ENCODE results near the gene WTIP. TPM values are rescaled to one million over a fixed set of nuclear protein-coding genes. Genes with fewer than 3 reads are reported as not detected.

The WTIP gene
- total and polyA plus RNA-seq, 2 of the 13 experiments (the other 11 are each of a cell fraction or from before 2014, with no cell fraction given), result 15.0 to 18.1 TPM

DNA sequence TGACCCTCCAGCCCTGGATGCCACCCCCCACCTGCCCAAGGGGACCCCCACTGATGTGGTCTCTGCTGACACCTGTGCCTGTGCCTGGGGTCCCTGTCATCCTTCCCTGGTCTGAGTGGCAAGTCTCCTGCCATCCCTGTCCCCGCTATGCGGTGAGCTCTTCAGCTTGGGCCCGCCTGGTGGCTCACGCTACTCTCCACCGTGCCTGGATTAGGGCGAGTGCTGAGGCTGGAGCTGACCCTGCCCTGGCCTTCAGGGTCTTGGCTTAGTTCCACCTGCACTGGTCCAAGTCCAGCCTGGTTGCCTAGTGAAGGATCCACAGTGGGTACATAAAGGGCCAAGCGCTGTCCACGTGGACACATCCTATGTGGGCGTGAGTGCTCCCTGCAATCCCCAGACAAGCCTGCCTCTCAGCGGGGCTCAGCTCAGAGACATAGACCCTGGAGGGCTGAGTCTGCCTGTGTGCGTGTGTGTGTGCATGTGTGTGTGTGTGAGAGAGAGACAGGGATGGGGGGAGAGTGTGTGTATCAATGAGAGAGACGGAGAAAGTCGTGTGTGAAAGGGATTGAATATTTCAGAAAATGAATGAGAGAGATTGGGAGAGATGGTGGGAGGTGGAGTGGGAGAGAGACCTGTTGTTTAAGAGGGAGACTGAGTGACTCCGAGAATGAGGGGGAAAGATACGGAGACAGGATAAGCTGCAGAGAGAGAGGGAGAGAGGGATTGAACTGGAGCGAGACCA is 22.1 kb downstream of the WTIP start (continued):
- 0 out of 4 replicates have a peak, but pooled peaks of 1 of the 2 experiments have one; percentile 25 for TF ChIP-seq KLF16 (CRISPR knock-in tag; IDR thresholded peaks at IDR 0.05)
- TF ChIP-seq, protein P1, sequence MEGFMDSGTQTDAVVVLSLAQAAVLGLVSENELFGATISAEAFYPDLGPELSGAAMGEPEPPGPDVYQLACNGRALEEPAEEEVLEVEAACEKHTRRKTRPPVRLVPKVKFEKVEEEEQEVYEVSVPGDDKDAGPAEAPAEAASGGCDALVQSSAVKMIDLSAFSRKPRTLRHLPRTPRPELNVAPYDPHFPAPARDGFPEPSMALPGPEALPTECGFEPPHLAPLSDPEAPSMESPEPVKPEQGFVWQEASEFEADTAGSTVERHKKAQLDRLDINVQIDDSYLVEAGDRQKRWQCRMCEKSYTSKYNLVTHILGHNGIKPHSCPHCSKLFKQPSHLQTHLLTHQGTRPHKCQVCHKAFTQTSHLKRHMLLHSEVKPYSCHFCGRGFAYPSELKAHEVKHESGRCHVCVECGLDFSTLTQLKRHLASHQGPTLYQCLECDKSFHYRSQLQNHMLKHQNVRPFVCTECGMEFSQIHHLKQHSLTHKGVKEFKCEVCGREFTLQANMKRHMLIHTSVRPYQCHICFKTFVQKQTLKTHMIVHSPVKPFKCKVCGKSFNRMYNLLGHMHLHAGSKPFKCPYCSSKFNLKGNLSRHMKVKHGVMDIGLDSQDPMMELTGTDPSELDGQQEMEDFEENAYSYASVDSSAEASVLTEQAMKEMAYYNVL (CRISPR knock-in tag; IDR thresholded peaks at IDR 0.05; ENCODE audit: borderline replicate concordance), result no peak
- TF ChIP-seq MED8 (CRISPR knock-in tag; IDR thresholded peaks at IDR 0.05; ENCODE audit: insufficient replicate concordance), result no peak
- no peak for TF ChIP-seq SP140L (CRISPR knock-in tag; IDR thresholded peaks at IDR 0.05; ENCODE audit: borderline replicate concordance)
- TF ChIP-seq ZNF691 (CRISPR knock-in tag; IDR thresholded peaks at IDR 0.05; ENCODE audit: borderline replicate concordance, low read depth), result 0 out of 2 replicates have a peak, but pooled peaks have one; percentile 59
- no peak for TF ChIP-seq TBX3 (IDR thresholded peaks at IDR 0.05; ENCODE audit: borderline replicate concordance)
- TF ChIP-seq ZNF570 (CRISPR knock-in tag; IDR thresholded peaks at IDR 0.05; ENCODE audit: borderline replicate concordance), result no peak
- peak; percentile 22; the same call in 1 of the 2 replicates for TF ChIP-seq KDM2A (CRISPR knock-in tag; IDR thresholded peaks at IDR 0.05; ENCODE audit: borderline replicate concordance, low read depth)
- TF ChIP-seq DNMT3B (CRISPR knock-in tag; conservative IDR thresholded peaks at IDR 0.05), result no peak
- TF ChIP-seq JDP2 (CRISPR knock-in tag; IDR thresholded peaks at IDR 0.05; ENCODE audit: borderline replicate concordance), result no peak
- TF ChIP-seq ZBTB4 (CRISPR knock-in tag; IDR thresholded peaks at IDR 0.05; ENCODE audit: borderline replicate concordance), result no peak
- TF ChIP-seq E2F1 (CRISPR knock-in tag; IDR thresholded peaks at IDR 0.05), result no peak
- no peak for TF ChIP-seq ZNF337 (CRISPR knock-in tag; IDR thresholded peaks at IDR 0.05; ENCODE audit: borderline replicate concordance, low read depth)
- no peak for TF ChIP-seq RXRA (CRISPR knock-in tag; IDR thresholded peaks at IDR 0.05)
- TF ChIP-seq FOXM1 (CRISPR knock-in tag; IDR thresholded peaks at IDR 0.05), result no peak
- TF ChIP-seq MIER3 (CRISPR knock-in tag; IDR thresholded peaks at IDR 0.05; ENCODE audit: borderline replicate concordance), result peak; percentile 60; the same call in 1 of the 2 replicates
- TF ChIP-seq, protein P2, sequence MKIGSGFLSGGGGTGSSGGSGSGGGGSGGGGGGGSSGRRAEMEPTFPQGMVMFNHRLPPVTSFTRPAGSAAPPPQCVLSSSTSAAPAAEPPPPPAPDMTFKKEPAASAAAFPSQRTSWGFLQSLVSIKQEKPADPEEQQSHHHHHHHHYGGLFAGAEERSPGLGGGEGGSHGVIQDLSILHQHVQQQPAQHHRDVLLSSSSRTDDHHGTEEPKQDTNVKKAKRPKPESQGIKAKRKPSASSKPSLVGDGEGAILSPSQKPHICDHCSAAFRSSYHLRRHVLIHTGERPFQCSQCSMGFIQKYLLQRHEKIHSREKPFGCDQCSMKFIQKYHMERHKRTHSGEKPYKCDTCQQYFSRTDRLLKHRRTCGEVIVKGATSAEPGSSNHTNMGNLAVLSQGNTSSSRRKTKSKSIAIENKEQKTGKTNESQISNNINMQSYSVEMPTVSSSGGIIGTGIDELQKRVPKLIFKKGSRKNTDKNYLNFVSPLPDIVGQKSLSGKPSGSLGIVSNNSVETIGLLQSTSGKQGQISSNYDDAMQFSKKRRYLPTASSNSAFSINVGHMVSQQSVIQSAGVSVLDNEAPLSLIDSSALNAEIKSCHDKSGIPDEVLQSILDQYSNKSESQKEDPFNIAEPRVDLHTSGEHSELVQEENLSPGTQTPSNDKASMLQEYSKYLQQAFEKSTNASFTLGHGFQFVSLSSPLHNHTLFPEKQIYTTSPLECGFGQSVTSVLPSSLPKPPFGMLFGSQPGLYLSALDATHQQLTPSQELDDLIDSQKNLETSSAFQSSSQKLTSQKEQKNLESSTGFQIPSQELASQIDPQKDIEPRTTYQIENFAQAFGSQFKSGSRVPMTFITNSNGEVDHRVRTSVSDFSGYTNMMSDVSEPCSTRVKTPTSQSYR (CRISPR knock-in tag; IDR thresholded peaks at IDR 0.05; ENCODE audit: borderline replicate concordance), result no peak
